Neural progenitor cell (in vitro differentiated cells): ENCODE measurements around the gene DNAJC24.

Experiments
- CTCF ChIP-seq: fragments of 200-600 bp; sonication (generic); IDR thresholded peaks from 2 replicates; pipeline ENCODE4 v1.5.1; 2017; ENCODE audit warnings: antibody characterized with exemption, mild to moderate bottlenecking
- EZH2 ChIP-seq: fragments of 200-600 bp; sonication (generic); IDR thresholded peaks from 2 replicates; pipeline ENCODE4 v1.6.1; 2017; ENCODE audit warnings: antibody characterized with exemption, mild to moderate bottlenecking, moderate library complexity

- TF ChIP-seq CTCF (no peak), EZH2 (no peak)
Observed at GRCh38 chr11:31445621-31446020, 76.0 kb downstream of the DNAJC24 start.
